ENCODE data around the gene KLF2.

The KLF2 gene

GRCh38 chr19:16375157-16375935 lies 50.7 kb downstream of the KLF2 start:
- H3K4me1 ChIP-seq (ENCODE audit: insufficient read depth, insufficient read length): peaks cover 7% of the 10 kb centered on the region
- DNase-seq (ENCODE audit: low read depth, low spot score): no peak
- no peak overlapping the region for H3K4me3 ChIP-seq (ENCODE audit: insufficient read length, low read depth)
- TF ChIP-seq YY1 (IDR thresholded peaks at IDR 0.05; ENCODE audit: insufficient read depth, insufficient read length) (no peak), ZNF274 (IDR thresholded peaks at IDR 0.05; ENCODE audit: low read depth, low read length) (no peak), SUZ12 (IDR thresholded peaks at IDR 0.05; ENCODE audit: extremely low read depth, insufficient read depth, insufficient read length) (no peak)
- peaks cover 13% of the 10 kb centered on the region; the same call in 1 of the 2 replicates for H3K9me3 ChIP-seq (ENCODE audit: insufficient read depth, low read length)
- H3K36me3 ChIP-seq (ENCODE audit: insufficient read depth, insufficient read length, low read length): peaks cover 73% of the 10 kb centered on the region
- no peak overlapping the region for H3K9ac ChIP-seq (ENCODE audit: insufficient read length, low read depth)
- H3K27me3 ChIP-seq (ENCODE audit: insufficient read depth, insufficient read length): no peaks in the 10 kb centered on the region

- no peak for DNase-seq (ENCODE audit: low read depth, low spot score)
- Histone ChIP-seq H3K9ac (ENCODE audit: insufficient read length, low read depth) (no peak overlapping the region), H3K36me3 (ENCODE audit: insufficient read depth, insufficient read length, low read length) (peaks cover 75% of the 10 kb centered on the region), H3K4me1 (ENCODE audit: insufficient read depth, insufficient read length) (peaks cover 3% of the 10 kb centered on the region), H3K4me3 (ENCODE audit: insufficient read length, low read depth) (no peak overlapping the region), H3K9me3 (ENCODE audit: insufficient read depth, low read length) (peaks cover 13% of the 10 kb centered on the region; the same call in 1 of the 2 replicates), H3K27me3 (ENCODE audit: insufficient read depth, insufficient read length) (no peaks in the 10 kb centered on the region)
- TF ChIP-seq ZNF274 (IDR thresholded peaks at IDR 0.05; ENCODE audit: low read depth, low read length) (no peak), SUZ12 (IDR thresholded peaks at IDR 0.05; ENCODE audit: extremely low read depth, insufficient read depth, insufficient read length) (no peak), YY1 (IDR thresholded peaks at IDR 0.05; ENCODE audit: insufficient read depth, insufficient read length) (no peak)
These were observed 51.2 kb downstream of the KLF2 start for GRCh38 chr19:16375936-16376185.

GRCh38 chr19:16376241-16376640 lies 51.6 kb downstream of the KLF2 start:
- H3K36me3 ChIP-seq (ENCODE audit: insufficient read depth, insufficient read length, low read length): peaks cover 75% of the 10 kb centered on the region
- no peak for DNase-seq (ENCODE audit: low read depth, low spot score)
- TF ChIP-seq ZNF274 (IDR thresholded peaks at IDR 0.05; ENCODE audit: low read depth, low read length) (no peak), SUZ12 (IDR thresholded peaks at IDR 0.05; ENCODE audit: extremely low read depth, insufficient read depth, insufficient read length) (no peak), YY1 (IDR thresholded peaks at IDR 0.05; ENCODE audit: insufficient read depth, insufficient read length) (no peak)
- H3K27me3 ChIP-seq (ENCODE audit: insufficient read depth, insufficient read length): no peaks in the 10 kb centered on the region
- H3K4me1 ChIP-seq (ENCODE audit: insufficient read depth, insufficient read length): no peaks in the 10 kb centered on the region
- H3K9me3 ChIP-seq (ENCODE audit: insufficient read depth, low read length): peaks cover 13% of the 10 kb centered on the region; the same call in 1 of the 2 replicates
- no peak overlapping the region for H3K4me3 ChIP-seq (ENCODE audit: insufficient read length, low read depth)
- no peak overlapping the region for H3K9ac ChIP-seq (ENCODE audit: insufficient read length, low read depth)

GRCh38 chr19:16376649-16377048 lies 52.0 kb downstream of the KLF2 start:
- Histone ChIP-seq H3K9me3 (ENCODE audit: insufficient read depth, low read length) (peaks cover 13% of the 10 kb centered on the region; the same call in 1 of the 2 replicates), H3K4me3 (ENCODE audit: insufficient read length, low read depth) (no peak overlapping the region), H3K27me3 (ENCODE audit: insufficient read depth, insufficient read length) (no peaks in the 10 kb centered on the region), H3K36me3 (ENCODE audit: insufficient read depth, insufficient read length, low read length) (peaks cover 75% of the 10 kb centered on the region), H3K4me1 (ENCODE audit: insufficient read depth, insufficient read length) (no peaks in the 10 kb centered on the region), H3K9ac (ENCODE audit: insufficient read length, low read depth) (no peak overlapping the region)
- TF ChIP-seq ZNF274 (IDR thresholded peaks at IDR 0.05; ENCODE audit: low read depth, low read length) (no peak), YY1 (IDR thresholded peaks at IDR 0.05; ENCODE audit: insufficient read depth, insufficient read length) (no peak), SUZ12 (IDR thresholded peaks at IDR 0.05; ENCODE audit: extremely low read depth, insufficient read depth, insufficient read length) (no peak)
- DNase-seq (ENCODE audit: low read depth, low spot score): no peak

- no peak overlapping the region for H3K4me3 ChIP-seq (ENCODE audit: insufficient read length, low read depth)
These were observed 52.9 kb downstream of the KLF2 start for GRCh38 chr19:16377521-16377920.

More at GRCh38 chr19:16377521-16377920, 52.9 kb downstream of the KLF2 start:
- no peak overlapping the region for H3K9ac ChIP-seq (ENCODE audit: insufficient read length, low read depth)
- H3K9me3 ChIP-seq (ENCODE audit: insufficient read depth, low read length): peaks cover 13% of the 10 kb centered on the region; the same call in 1 of the 2 replicates
- H3K27me3 ChIP-seq (ENCODE audit: insufficient read depth, insufficient read length): no peaks in the 10 kb centered on the region
- TF ChIP-seq SUZ12 (IDR thresholded peaks at IDR 0.05; ENCODE audit: extremely low read depth, insufficient read depth, insufficient read length) (no peak), ZNF274 (IDR thresholded peaks at IDR 0.05; ENCODE audit: low read depth, low read length) (no peak), YY1 (IDR thresholded peaks at IDR 0.05; ENCODE audit: insufficient read depth, insufficient read length) (no peak)
- DNase-seq (ENCODE audit: low read depth, low spot score): no peak
- H3K4me1 ChIP-seq (ENCODE audit: insufficient read depth, insufficient read length): no peaks in the 10 kb centered on the region
- peaks cover 81% of the 10 kb centered on the region for H3K36me3 ChIP-seq (ENCODE audit: insufficient read depth, insufficient read length, low read length)

All from NT2/D1 (cell line).